DOHH2 (cell line): Measurements from ENCODE around the gene DHX29.

ENCODE experiments used
- H3F3A ChIP-seq: fragments of 200-600 bp; sonication (generic), shearing (Covaris generic); 2 replicates; pipeline ENCODE4 v1.6.0; 2016; ENCODE audit warnings: antibody characterized with exemption, mild to moderate bottlenecking; ENCODE audit not compliant: control insufficient read depth, insufficient read depth
- H3K27ac ChIP-seq: fragments of 200-600 bp; sonication (generic); 2 replicates; pipeline ENCODE4 v1.5.1; 2014; ENCODE audit warnings: low read depth, mild to moderate bottlenecking, low read length, moderate library complexity
- H3K27me3 ChIP-seq: fragments of 200-600 bp; sonication (generic); 2 replicates; pipeline ENCODE4 v1.6.1; 2014; ENCODE audit warnings: mild to moderate bottlenecking, low read length, mixed read lengths; ENCODE audit not compliant: control insufficient read depth
- H3K36me3 ChIP-seq: fragments of 200-600 bp; sonication (generic); 2 replicates; pipeline ENCODE4 v1.6.1; 2014; ENCODE audit warnings: mild to moderate bottlenecking, low read length, moderate library complexity, mixed read lengths; ENCODE audit not compliant: control insufficient read depth
- H3K4me1 ChIP-seq: fragments of 200-600 bp; sonication (generic); 2 replicates; pipeline ENCODE4 v1.6.1; 2014; ENCODE audit warnings: mild to moderate bottlenecking, low read length, mixed read lengths; ENCODE audit not compliant: control insufficient read depth
- H3K4me2 ChIP-seq: fragments of 200-600 bp; sonication (generic); 2 replicates; pipeline ENCODE4 v1.6.0; 2014; ENCODE audit warnings: mild to moderate bottlenecking, low read length, moderate library complexity
- H3K4me3 ChIP-seq: fragments of 200-600 bp; sonication (generic); 2 replicates; pipeline ENCODE4 v1.5.1; 2014; ENCODE audit warnings: mild to moderate bottlenecking, low read length, mixed read lengths
- H3K79me2 ChIP-seq: fragments of 200-600 bp; sonication (generic); 2 replicates; pipeline ENCODE4 v1.6.1; 2014; ENCODE audit warnings: mild to moderate bottlenecking, low read length, mixed read lengths; ENCODE audit not compliant: control insufficient read depth
- H3K9me2 ChIP-seq: fragments of 200-600 bp; sonication (generic); replicated peaks from 2 replicates; pipeline ENCODE4 v1.6.1; 2014; ENCODE audit warnings: mild to moderate bottlenecking, low read length, mixed read lengths; ENCODE audit not compliant: control insufficient read depth
- H3K9me3 ChIP-seq: fragments of 200-600 bp; sonication (generic); 2 replicates; pipeline ENCODE4 v1.6.1; 2014; ENCODE audit warnings: antibody characterized with exemption, low read length, mixed read lengths; ENCODE audit not compliant: control insufficient read depth, insufficient read depth
- H4K20me1 ChIP-seq: fragments of 200-600 bp; sonication (generic); 2 replicates; pipeline ENCODE4 v1.6.0; 2014; ENCODE audit warnings: low read depth, mild to moderate bottlenecking, antibody characterized with exemption, low read length, moderate library complexity; ENCODE audit not compliant: control insufficient read depth, insufficient read depth
- CTCF ChIP-seq: fragments of 200-600 bp; sonication (generic); IDR thresholded peaks from one replicate; pipeline ENCODE4 v1.5.1; 2014; ENCODE audit warnings: antibody characterized with exemption, mild to moderate bottlenecking, low read depth, low read length; ENCODE audit not compliant: poor library complexity, severe bottlenecking
- EZH2phosphoT487 ChIP-seq: fragments of 200-600 bp; sonication (generic); IDR thresholded peaks from 2 replicates; pipeline ENCODE4 v1.6.1; 2017; ENCODE audit warnings: borderline replicate concordance, mild to moderate bottlenecking, antibody characterized with exemption, low read length, moderate library complexity, mixed read lengths

DHX29 gene

DNA sequence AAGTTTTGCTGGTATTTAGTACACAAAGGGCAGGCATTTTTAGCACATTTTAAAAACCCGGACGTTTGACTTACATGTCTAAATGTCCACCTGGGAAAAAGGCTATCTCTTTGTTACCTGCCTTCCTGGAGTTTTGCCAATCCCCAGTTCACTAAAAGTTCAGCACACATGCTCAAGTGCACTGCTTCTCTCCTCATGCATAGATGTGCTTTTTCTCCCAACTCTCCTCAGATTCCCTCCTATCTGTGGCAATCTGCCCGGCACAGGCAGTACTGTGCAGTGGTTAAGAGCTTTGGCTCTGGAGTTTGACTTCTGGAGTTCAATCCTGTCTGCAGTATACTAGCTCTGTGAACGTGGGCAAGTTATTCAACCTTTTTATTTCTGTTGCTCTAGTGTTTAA, 65.7 kb downstream of the DHX29 start:
- Histone ChIP-seq H3K36me3 (no peaks in the 10 kb centered on the region), H3K9me2 (no peaks in the 10 kb centered on the region), H3K79me2 (no peaks in the 10 kb centered on the region), H3K4me2 (no peak overlapping the region), H3K4me3 (no peak overlapping the region), H3K9me3 (no peaks in the 10 kb centered on the region), H3K27me3 (peaks cover 27% of the 10 kb centered on the region), H3F3A (no peaks in the 10 kb centered on the region), H3K4me1 (no peaks in the 10 kb centered on the region), H3K27ac (no peak overlapping the region), H4K20me1 (no peaks in the 10 kb centered on the region)
- TF ChIP-seq EZH2phosphoT487 (no peak), CTCF (no peak)

GRCh38 chr5:55236800-55237199, 70.7 kb downstream of the DHX29 start:
- Histone ChIP-seq H3K4me3 (no peak overlapping the region), H3K27ac (no peak overlapping the region), H4K20me1 (no peaks in the 10 kb centered on the region), H3F3A (no peaks in the 10 kb centered on the region), H3K36me3 (no peaks in the 10 kb centered on the region), H3K4me1 (peaks cover 23% of the 10 kb centered on the region), H3K79me2 (no peaks in the 10 kb centered on the region), H3K9me3 (no peaks in the 10 kb centered on the region), H3K9me2 (no peaks in the 10 kb centered on the region), H3K4me2 (no peak overlapping the region), H3K27me3 (peaks cover 61% of the 10 kb centered on the region)
- no peak for TF ChIP-seq CTCF
- no peak for TF ChIP-seq EZH2phosphoT487

DNA sequence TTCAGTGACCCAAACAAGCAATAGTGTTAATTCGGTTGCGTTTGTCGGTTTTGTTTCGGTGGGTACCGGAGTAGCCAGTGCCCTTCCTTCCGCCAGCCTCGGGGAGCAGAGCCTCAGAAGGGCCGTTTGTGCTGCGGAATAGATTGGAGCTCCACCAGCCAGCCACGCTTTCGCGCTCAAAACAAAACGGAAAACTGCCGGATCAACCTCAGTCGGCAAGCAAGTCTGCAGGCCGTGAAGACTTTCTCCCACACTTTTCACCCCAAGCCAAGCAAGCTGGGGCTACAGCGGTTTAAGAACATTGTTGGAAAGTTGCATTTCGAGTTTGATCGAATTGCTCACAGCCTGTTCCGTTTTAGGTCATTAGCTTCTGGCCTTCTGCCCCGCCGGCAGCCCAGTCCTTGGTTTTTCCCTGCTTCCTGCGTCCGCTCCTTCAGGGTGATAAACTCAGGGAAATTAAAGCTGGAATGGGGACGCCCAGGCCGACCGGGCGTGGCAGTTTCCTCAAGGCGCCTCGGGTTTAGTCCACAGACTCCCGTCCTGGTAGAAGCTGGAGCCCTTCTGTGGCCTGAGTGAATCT, 73.3 kb downstream of the DHX29 start:
- Histone ChIP-seq H4K20me1 (no peaks in the 10 kb centered on the region), H3K36me3 (no peaks in the 10 kb centered on the region), H3K27me3 (peaks cover 72% of the 10 kb centered on the region)

More for the DNA sequence above, 73.3 kb downstream of the DHX29 start:
- TF ChIP-seq CTCF (no peak), EZH2phosphoT487 (no peak)
- no peaks in the 10 kb centered on the region for H3K9me3 ChIP-seq
- H3K4me3 ChIP-seq = peak overlapping the region; percentile 74
- no peaks in the 10 kb centered on the region for H3K9me2 ChIP-seq
- no peaks in the 10 kb centered on the region for H3F3A ChIP-seq
- H3K4me1 ChIP-seq = peaks cover 31% of the 10 kb centered on the region
- no peak overlapping the region for H3K27ac ChIP-seq
- H3K4me2 ChIP-seq = peak overlapping the region; percentile 80
- no peaks in the 10 kb centered on the region for H3K79me2 ChIP-seq
